HG02870 (cell line): Measurements from ENCODE around the gene TTC8.
"Not testable (repeated sequence)": the region's sequence is repeated elsewhere in the genome, so short reads cannot be mapped to it uniquely, and the experiment has no call there.

ENCODE experiments used
- ATAC-seq: cut with Tn5 transposase; IDR thresholded peaks from one replicate; pipeline ENCODE4 v1.9.1; 2021; ENCODE audit warnings: mild to moderate bottlenecking, moderate library complexity; ENCODE audit not compliant: unreplicated experiment

The TTC8 gene

DNA sequence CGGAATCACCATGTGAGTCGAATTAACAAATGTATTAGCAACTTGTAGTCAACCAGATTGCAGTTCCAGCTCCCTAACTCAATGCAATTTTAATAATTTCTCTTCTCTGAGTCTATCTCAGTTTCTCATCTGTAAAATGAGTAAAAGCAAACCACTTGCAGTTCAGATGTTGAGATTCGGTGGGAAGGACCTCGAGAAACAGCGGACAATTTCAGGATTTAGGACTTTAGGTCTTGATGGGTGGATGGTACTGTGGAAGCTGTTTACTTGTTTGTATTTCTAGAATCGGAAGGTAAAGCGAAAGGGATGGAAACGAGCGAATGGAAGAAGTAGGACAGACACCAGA lies 510 bp upstream of the TTC8 start:
- peak; percentile 2 for ATAC-seq

DNA sequence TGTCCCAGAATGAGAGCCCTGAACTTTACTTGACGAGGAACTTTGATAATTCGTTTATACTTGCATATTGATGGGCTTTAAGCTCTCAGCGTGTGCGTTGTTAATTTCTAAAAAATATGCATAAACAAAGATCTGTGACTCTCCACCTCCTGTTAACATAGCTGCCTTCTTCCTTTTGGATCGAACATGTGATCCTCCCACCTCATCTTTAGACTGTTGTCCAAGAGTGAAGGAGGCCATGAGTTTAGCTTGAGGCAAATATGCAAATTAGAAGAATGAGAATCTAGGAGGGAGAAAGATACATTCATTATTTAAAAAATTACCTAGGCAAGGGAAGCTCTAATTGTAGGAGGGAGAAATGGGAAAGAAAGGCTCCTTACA lies 617 bp downstream of the TTC8 start:
- ATAC-seq = no peak

DNA sequence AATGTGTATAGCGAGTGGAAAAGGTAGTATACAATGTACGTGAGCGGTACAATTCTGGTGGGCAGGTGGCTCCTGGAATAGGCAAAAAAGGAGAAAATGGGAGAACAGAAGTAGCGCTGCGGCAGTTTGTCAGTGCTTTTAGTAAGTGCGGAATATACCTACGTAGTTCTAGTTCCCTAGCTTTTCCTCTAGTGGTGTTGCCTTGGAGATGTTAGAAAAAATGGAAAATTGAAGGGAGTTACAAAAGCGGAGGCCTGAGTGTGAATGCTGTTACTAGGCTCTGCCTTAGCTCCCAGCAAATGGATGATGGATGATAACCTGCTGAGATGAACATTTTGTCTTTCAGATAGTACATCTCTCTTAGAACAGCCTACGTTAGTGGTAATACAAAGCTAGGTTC lies 1.1 kb downstream of the TTC8 start:
- no peak for ATAC-seq

DNA sequence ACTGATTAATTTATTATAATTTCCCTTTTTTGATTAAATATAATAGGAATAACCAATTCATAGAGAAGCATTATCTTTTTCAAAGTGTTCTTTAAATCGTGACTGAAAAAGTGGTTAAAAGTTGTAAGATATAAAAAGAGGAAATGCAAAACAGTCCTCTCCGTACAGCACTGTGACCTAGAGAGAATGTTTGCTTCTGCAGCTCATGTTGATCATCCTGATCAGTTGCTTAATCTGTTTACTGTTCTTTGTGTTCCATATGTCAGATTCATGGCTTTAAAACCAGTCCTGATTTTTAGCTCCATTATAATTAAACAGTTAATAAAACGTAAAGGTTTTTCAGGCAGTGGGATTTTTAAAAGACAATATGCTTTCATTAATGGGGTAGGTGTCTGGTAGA lies 4.7 kb downstream of the TTC8 start:
- ATAC-seq = no peak

DNA sequence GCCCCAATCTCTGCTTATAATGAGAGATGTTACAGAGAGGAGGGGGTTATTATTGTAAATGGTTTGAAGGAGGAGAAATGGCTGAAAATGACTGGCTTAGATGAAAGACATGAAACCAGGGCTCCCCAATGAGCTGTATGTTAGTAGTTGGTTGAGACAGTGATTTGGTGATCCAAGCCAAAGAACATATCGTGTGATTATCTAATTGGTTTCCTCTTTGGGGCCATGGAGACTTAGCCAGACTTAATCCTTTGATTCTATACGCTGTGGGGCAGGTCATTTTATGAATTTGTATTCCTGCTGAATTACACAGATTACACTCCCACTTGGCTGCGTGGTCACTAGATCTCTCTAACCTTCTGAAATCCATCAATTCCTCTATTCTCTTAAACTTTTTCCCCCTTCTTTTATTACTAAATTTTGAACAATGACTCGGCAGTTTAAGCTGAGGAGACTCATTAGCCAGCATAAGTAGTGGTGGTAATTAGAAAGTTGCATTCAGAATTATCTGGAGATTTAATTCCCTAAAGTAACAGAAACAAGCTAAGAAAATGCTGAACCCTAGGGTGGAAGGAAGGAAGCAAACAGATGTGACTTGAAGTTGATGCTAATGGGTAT lies 5.3 kb downstream of the TTC8 start:
- no peak for ATAC-seq

DNA sequence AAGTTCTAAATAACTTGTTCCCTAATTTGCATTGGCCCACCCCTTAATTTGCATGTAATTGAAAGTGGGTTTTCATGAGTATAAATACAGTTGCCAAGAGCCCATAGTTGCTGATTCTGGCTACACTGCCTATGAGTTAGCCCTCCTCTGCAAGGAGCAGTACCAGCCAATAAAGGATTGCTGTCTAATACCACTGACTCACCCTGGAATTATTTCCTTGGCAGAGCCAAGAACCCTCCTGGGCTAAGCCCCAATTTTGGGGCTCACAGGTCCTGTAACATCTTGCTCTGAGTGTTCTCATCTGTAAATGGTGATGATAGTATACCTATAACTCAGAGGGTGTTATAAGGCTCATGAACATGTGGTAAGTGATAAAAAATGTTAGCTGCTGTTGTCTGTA lies 6.8 kb downstream of the TTC8 start:
- ATAC-seq = no peak

DNA sequence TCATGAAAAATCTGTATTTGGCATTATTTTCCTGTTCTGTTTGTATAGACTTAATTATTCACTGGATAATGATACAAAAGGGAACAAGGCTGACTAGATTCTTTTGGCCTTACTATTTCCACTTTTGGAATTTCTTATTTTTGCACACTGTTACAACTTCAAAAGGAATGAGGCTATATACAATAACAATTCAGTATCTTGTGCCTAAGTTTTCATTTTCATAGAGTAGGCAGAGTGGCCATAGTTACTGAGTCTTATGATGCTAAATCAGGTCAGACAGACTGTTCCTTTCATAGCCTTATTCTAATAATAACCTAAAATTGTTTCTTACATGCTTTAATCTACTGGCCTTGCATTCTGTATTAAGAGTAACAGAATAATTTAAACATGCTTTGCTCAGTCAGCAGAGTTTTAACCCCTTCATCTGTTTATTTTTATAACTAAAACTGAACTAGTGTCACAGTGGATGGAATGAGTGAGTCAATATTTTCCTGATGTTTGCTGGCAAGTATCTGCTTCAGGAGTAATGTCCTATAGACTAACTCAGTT lies 10.5 kb downstream of the TTC8 start:
- ATAC-seq = no peak

DNA sequence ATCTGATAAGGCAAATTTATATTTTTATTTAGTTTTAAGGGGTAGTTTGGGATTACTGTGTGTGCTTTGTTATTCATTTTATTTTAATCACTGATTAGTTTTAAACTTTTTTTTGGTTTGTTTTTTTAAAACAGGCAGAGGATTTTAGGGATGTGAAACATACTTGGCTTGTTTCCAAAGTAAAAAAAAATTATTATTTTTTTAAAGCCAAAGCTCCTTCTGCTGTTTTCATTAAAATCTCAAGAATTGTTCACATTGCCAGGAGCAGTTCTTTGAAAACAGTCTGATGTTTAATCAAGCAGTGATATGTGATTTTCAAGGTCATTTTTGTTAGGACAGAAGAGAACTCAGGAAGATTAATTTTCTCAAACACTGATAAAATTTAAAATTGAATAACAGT lies 11.2 kb downstream of the TTC8 start:
- ATAC-seq = no peak

DNA sequence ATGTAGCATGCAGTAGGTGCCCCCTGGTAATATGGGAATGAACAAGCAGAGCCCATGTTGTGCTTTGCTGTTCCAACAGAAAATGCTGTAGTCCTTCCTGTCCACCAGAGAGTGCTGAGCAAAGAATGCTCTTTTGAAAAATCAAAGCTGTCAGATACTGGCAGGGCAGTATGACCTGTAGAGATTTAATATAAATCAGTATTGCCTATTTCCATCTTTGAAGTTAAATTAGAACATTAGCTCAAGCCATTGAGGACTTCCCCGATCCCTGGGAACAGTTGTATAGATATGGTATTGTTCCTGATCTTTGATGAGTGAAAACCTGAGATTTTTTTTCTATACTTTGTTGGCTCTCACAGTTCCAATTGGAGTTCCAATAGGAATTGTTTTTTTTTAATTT lies 13.0 kb downstream of the TTC8 start:
- ATAC-seq = no peak

DNA sequence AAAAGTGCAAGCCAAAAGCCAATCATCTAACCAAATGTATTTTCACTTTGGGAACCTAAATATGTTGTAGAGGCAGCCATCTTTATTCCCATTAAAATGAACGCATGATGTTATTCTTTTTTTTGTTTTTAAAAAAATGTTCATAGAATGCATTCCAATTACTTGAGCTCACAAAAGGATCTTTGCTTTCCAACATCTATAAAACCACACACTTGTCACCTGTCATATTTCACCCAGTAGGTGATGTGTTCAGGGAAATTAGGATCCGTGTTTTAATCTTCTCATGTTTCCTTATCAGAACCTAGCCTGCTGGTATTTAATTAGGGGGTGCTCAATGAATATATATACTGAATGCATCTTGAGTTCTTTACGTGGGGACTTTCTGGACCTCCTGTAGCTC lies 13.6 kb downstream of the TTC8 start:
- ATAC-seq = no peak

DNA sequence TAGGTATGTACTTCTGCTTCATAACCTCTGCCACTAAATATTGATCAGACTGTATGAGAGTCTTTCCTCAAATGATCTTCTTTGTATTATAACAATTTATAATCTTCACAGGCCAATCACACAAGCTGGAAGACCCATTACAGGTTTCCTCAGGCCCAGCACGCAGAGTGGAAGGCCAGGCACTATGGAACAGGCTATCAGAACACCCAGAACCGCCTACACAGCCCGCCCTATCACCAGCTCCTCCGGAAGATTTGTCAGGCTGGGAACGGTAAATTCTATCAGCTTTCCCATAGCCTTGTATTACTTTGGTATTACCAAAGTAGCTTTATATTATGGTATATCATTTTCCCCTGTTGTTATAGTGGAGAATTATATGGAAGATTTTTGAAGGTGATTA lies 16.5 kb downstream of the TTC8 start:
- ATAC-seq = no peak

DNA sequence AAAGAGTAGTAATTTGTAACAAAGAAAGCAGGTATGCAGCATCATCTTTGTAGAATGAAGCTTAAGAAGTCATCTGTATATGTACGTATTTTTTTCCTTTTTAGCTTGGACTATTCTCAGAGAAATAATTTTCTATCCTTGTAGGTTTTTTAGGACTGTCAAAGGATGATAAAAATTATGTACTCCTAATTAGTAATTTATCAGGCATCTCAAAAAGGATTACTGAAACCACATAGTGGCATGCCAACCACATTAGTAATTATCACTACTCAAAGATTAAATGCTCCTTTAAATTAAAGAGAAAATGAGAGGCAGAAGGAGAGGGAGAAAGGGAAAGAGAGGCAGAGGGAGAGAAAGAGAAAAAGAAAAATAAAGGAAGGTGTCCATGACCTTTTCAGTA lies 17.3 kb downstream of the TTC8 start:
- no peak for ATAC-seq

DNA sequence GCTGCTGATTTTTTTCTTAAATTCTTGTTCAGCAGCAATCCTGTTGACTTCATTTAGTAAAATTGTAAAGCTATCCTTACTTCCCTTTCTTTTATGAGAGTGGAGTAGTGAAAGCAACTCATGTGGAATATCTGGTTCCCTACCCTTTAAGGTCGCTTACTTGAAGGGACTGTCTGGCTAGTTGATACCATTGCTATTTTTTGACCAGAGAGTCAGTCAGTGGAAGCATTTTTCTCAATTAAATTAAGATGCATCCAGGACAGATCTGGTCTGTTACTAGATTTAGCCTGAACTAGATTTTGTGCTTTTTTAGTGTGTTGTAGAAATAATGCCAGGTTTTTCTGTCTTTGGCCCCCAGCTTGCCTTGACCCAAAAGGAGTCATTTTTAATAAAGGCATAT lies 18.0 kb downstream of the TTC8 start:
- no peak for ATAC-seq

DNA sequence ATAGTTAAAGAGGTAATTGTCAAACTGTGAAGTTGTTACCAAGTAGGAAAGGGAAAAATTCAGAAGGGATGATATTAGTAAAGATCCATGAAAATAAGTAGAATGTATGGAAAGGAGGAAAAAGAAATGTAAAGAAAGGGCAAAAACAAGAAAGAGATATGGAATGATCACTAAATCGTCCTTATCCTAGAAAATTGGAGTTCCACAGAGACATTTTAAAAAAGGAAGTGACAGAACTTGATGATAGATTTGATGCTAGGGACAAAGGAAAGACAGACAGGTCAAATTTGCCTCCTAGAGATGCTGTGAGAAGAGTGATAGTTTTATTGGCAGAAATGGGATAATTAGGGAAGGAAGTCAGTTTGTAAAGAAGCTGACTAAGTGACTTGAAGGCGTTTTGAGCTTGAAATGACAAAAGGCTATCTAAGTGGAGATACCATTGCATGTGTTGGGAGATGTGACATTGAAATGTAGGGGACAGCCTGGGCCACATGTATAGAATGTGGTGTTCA lies 20.6 kb downstream of the TTC8 start:
- ATAC-seq = no peak

DNA sequence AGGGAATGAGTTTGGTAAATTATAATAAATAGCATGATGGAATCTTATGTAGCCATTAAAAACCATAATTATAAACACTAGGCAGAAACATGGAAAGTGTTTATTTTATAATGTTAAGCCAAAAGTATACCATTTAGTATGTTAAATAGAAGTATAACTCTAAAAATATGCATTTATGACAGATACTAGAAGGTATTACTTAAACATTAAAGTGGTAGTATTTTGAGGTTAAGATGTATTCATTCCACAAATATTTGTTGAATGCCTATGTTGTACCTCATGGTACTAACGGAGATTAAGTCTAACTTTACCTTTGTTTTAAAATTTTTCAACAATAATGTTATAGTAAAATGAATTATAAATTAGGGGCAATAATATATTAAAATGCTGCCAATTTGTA lies 24.1 kb downstream of the TTC8 start:
- ATAC-seq = no peak

DNA sequence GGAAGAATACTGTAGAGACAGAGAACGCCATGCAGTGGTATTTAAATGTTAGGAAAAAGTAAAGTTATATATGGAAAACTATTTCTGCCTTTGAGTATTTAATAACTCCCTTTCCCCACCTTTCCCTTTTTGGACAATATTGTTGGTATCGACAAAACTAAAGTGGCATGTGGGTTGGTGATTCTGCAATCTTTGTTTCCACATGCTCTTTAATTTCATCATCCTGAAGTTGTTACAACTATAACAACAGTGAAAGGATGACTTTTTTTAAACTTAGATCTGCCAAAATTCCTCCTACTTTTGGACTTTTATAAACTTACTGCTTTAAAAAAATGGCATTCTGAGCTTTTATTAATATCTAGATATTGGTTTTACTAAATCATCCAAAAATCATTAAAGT lies 25.3 kb downstream of the TTC8 start:
- no peak for ATAC-seq

DNA sequence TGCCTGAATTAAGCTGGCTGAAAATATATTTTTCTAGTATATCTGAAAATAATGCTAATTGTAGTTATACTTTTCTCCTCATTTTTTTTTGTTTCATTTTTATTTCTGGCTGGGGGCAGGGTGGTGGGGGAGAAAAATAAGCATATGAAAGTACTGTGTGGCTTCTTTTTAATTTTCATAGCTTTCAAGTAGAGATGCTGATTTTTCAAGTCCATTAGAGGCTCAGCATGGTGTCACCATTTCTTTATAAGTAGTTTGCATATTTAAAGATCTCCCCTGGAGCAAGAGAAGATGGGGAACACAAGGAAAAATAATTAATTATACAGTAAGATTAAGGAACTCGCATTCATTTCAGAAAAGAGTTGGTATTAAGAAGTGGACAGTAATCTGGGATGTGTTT lies 27.1 kb downstream of the TTC8 start:
- no peak for ATAC-seq

DNA sequence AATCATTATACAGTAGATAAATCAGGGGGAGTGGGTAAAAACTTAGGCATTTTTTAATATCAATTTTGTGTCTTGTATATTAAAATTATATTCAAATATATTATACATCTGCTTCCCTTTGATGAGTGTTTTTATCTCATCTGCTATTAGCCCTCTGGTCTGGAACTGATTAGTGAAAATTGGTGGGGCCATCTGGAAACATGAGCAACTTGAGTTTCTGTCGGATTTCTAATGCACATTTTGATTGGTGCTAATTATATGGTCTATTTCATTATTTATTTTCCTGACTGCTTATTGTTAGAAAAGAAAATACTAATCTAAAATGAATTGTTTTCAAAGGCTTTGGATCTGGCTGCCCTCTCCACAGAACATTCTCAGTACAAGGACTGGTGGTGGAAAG lies 28.2 kb downstream of the TTC8 start:
- no peak for ATAC-seq

DNA sequence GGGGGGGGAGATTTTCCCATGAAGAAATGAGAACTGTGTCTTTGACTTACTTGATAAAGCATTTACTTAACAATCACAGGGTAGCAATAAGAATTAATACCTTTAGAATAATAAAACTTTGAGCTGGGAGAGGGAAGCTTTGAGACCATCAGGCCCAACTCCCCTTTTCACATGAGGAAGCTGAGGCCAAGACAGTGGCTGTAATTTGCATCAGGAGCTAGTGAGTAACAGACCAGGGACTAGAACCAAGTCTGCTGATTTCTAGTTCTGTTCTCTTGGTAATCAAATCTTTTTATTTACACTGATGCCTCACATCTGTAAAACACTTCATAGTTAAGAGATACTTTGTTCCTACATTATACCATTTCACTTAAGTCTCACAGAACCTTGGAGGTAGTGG lies 28.7 kb downstream of the TTC8 start:
- ATAC-seq = no peak

DNA sequence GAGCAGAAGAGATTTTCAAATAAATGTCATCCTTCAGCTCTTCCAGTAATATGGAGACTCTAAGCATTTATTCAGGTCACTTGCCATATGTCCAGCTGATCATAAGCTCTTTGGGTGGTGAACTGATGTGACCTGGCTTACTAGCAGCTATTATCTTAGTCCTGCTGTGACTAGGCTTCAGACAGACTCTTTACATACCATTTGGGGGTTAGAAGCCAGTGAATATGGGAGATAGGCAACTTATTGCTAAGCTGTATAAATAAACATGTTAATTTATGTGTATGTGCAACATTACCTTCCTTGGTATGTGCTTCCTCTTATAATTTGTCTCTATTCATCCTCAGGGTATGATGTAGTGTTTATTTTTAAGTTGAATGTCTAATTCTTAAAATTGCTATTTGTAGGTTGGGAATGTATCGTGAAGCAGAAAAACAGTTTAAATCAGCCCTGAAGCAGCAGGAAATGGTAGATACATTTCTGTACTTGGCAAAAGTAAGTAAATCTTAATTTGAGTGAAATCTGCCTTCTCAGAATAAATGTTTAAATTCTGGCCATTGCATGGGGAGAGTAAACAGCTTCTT lies 32.4 kb downstream of the TTC8 start:
- no peak for ATAC-seq

DNA sequence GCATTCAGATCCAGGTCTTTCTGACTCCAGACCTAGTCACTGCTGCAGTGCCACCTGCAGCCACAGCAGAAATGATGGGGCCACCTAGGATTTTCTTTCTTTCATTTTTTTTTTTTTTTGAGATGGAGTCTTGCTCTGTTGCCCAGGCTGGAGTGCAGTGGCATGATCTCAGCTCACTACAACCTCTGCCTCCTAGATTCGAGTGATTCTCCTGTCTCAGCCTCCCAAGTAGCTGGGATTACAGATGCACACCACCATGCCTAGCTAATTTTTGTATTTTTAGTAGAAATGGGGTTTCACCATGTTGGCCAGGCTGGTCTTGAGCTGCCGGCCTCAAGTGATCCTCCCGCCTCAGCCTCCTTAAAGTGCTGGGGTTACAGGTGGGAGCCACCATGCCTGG lies 33.4 kb downstream of the TTC8 start:
- not testable (repeated sequence) for ATAC-seq

DNA sequence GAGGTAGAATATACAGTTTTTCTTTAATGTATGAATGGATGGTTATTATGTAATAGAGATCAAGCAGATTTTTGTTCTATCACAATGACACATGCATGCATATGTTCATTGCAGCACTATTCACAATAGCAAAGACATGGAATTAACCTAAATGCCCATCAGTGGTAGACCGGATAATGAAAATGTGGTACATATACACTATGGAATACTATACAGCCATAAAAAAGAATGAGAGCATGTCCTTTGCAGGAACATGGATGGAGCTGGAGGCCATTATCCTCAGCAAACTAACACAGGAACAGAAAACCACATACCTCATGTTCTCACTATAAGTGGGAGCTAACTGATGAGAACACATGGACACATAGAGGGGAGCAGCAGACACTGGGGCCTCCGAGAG lies 34.7 kb downstream of the TTC8 start:
- not testable (repeated sequence) for ATAC-seq

DNA sequence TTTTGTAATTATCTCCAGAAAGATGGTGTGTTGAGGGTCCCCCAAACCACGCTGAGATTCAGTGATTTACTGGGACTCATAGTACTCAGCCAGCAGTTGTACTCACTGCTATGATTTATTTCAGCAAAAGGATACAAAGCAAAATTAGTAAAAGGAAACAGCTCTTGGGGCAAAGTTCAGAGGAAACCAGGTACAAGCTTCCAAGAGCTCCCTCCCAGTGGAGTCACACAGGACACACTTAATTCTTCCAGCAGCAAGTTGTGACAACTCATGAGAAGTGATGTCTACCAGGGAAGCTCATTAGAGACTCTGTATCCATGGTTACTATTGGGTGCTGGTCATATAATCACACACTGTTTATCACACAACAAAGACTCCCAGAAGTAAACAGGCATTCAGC lies 38.7 kb downstream of the TTC8 start:
- ATAC-seq = no peak
